ENCODE data around the gene ABCC4. TPM values are rescaled to one million over a fixed set of nuclear protein-coding genes. Genes with fewer than 3 reads are reported as not detected.

ABCC4 gene
- total and polyA plus RNA-seq, 9 of the 15 experiments (the other 6 are each of a cell fraction or from before 2014, with no cell fraction given): 9.4 to 46.1 (median 25.4) TPM

GRCh38 chr13:95231393-95231792, 69.9 kb downstream of the ABCC4 start:
- peaks cover 32% of the 10 kb centered on the region; the same call in 2 of the 3 replicates for H3K36me3 ChIP-seq (ENCODE audit: control insufficient read depth, insufficient read depth, low read length)
- no peaks in the 10 kb centered on the region for H4K20me1 ChIP-seq (replicated peaks; ENCODE audit: control insufficient read depth, insufficient read depth, low read length)
- H3K9me1 ChIP-seq (ENCODE audit: control insufficient read depth, insufficient read depth, low read length): no peaks in the 10 kb centered on the region
- H3K27me3 ChIP-seq (ENCODE audit: control insufficient read depth in 2 of 2, insufficient read depth in 2 of 2, low read length in 2 of 2): no peaks in the 10 kb centered on the region
- H3K9me3 ChIP-seq (replicated peaks; ENCODE audit: control insufficient read depth, insufficient read depth, low read depth, low read length): no peaks in the 10 kb centered on the region
- H3K4me2 ChIP-seq (ENCODE audit: insufficient read depth, low read length): no peak overlapping the region
- no TSS peak for BruUV-seq (replicated peaks)
- POLR2A ChIA-PET: interaction anchor here (1.3 kb wide), 1 partner anchor 39 kb away, joined by 5 read pairs; no protein-coding TSS in a partner anchor
- H3K4me1 ChIP-seq (replicated peaks in 1 of 2; ENCODE audit: control insufficient read depth in 2 of 2, insufficient read depth in 2 of 2, low read length in 2 of 2): peaks cover 4 to 30% of the 10 kb centered on the region in 2 experiments; a peak in 4 of 5 replicates
- no peak overlapping the region for H3K9ac ChIP-seq (ENCODE audit: insufficient read depth in 1 of 2, low read depth in 2 of 2, low read length in 2 of 2)
- intact Hi-C loops (cut with micrococcal nuclease): no loop called here
- 71% methylated on average over 9 of the region's 9 CpGs for WGBS (ENCODE audit: insufficient coverage, low coverage, missing lambda C conversion rate)
- no peak overlapping the region for H2AFZ ChIP-seq (ENCODE audit: low read depth, low read length)
- CTCF ChIA-PET (ENCODE audit: low intra/inter-chr PET ratio): no interaction called here
- in situ Hi-C loops (cut with MboI): no loop called here
- H3K27ac ChIP-seq (ENCODE audit: extremely low read depth, low read depth, low read length): no peak overlapping the region; the same call in 2 of the 3 replicates
- FAIRE-seq (no peak), ATAC-seq (no peak), DNase-seq (ENCODE audit: extremely low read depth in 1 of 4, low spot score in 3 of 4) (no peak)
- peaks cover 34% of the 10 kb centered on the region for H3K79me2 ChIP-seq (ENCODE audit: control insufficient read depth, insufficient read depth, low read length)
- TF ChIP-seq ATF6 (CRISPR knock-in tag; IDR thresholded peaks at IDR 0.05) (no peak), ZNF398 (CRISPR knock-in tag; IDR thresholded peaks at IDR 0.05) (no peak), ZBTB1 (CRISPR knock-in tag; IDR thresholded peaks at IDR 0.05; ENCODE audit: borderline replicate concordance, low read depth) (no peak), ZNF197 (CRISPR knock-in tag; IDR thresholded peaks at IDR 0.05; ENCODE audit: low read depth) (no peak)
- no peak overlapping the region for H3K4me3 ChIP-seq

Measured in K562 (cell line).